SK-N-SH treated with all-trans-retinoic acid at 6 μM for 48 hours (cell line): ENCODE measurements around the gene TSHZ3.

Experiments used
- ARNTL ChIP-seq: fragments of 450-650 bp; formaldehyde crosslinking; IDR thresholded peaks from 2 replicates; pipeline ENCODE4 v1.5.0; 2020; ENCODE audit warnings: low read depth, mild to moderate bottlenecking, moderate library complexity, borderline replicate concordance
- BACH2 ChIP-seq: fragments of 250-450 bp; sonication (Bioruptor Pico); IDR thresholded peaks from 2 replicates; pipeline ENCODE4 v1.9.0; 2021; ENCODE audit warnings: mild to moderate bottlenecking, borderline replicate concordance
- OSR1 ChIP-seq: fragments of 250-450 bp; sonication (Bioruptor Pico); IDR thresholded peaks from 2 replicates; pipeline ENCODE4 v1.8.0; 2022; ENCODE audit warnings: moderate library complexity, mild to moderate bottlenecking, inconsistent platforms
- PPARA ChIP-seq: fragments of 250-450 bp; sonication (Bioruptor Pico); IDR thresholded peaks from 2 replicates; pipeline ENCODE4 v1.5.0; 2020; ENCODE audit warnings: mild to moderate bottlenecking, borderline replicate concordance
- RARB ChIP-seq: fragments of 250-450 bp; sonication (Bioruptor Pico); IDR thresholded peaks from 2 replicates; pipeline ENCODE4 v1.8.0; 2021; ENCODE audit warnings: mild to moderate bottlenecking, moderate library complexity
- TCF4 ChIP-seq: fragments of 250-450 bp; sonication (Bioruptor Pico); IDR thresholded peaks from 2 replicates; pipeline ENCODE4 v1.8.0; 2021; ENCODE audit warnings: mild to moderate bottlenecking, moderate library complexity, borderline replicate concordance
- ZFP3 ChIP-seq: fragments of 250-450 bp; sonication (Bioruptor Pico); IDR thresholded peaks from 2 replicates; pipeline ENCODE4 v1.5.0; 2020; ENCODE audit warnings: mild to moderate bottlenecking, moderate library complexity
- ZFP30 ChIP-seq: fragments of 450-650 bp; formaldehyde crosslinking; IDR thresholded peaks from 2 replicates; pipeline ENCODE4 v1.5.0; 2022; ENCODE audit warnings: mild to moderate bottlenecking, moderate library complexity
- ZNF565 ChIP-seq: fragments of 450-650 bp; formaldehyde crosslinking; conservative IDR thresholded peaks from 2 replicates; pipeline ENCODE4 v1.5.0; 2020; ENCODE audit warnings: low read depth, mild to moderate bottlenecking, moderate library complexity
- ZNF70 ChIP-seq: fragments of 450-650 bp; formaldehyde crosslinking; IDR thresholded peaks from 2 replicates; pipeline ENCODE4 v1.5.0; 2020; ENCODE audit warnings: mild to moderate bottlenecking, moderate library complexity
- TF ChIP-seq, protein P1 (sequence below): fragments of 250-450 bp; sonication (Bioruptor Pico); IDR thresholded peaks from 2 replicates; pipeline ENCODE4 v1.8.0; 2020; ENCODE audit warnings: mild to moderate bottlenecking, moderate library complexity, borderline replicate concordance

DNA sequence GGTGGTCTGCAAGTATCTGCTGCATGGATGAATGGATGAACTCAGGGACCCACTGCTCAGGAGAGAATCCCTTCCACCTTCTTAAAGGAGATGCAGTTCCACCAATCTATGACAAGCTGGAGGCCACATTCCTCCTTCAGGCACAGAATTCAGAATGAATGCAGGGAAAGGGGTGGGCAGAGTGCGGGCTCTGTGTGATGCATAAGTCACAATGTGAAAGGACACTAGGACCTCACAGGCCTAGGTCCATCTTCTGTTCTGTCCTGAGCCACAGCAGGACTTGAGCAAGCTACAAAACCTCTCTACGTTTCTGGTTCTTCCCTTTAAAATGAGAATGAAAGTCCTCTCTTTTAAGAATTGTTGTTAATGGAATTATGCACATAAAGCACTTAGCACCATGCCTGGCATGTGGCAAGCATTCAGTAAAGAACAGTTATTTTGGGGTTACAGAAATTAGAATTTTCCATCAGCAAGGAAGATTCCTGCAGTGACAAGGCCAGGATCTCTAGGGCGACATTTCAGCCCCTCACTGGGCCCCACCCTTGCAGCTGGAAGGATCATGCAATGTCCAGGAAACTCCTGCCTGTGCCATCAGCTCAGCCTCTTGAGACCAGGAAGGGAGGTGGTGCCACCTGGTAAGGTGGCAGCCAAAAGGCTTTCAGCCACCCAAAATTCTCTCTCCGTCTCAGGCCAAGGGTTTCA, 38.7 kb downstream of the TSHZ3 start:
- no peak for TF ChIP-seq ZNF565 (CRISPR knock-in tag)
- no peak for TF ChIP-seq ZNF70
- no peak for TF ChIP-seq BACH2
- no peak for TF ChIP-seq ARNTL (CRISPR knock-in tag)
- no peak for TF ChIP-seq ZFP3 (CRISPR knock-in tag)
- no peak for TF ChIP-seq ZFP30 (CRISPR knock-in tag)
- TF ChIP-seq TCF4 (CRISPR knock-in tag), result no peak
- no peak for TF ChIP-seq OSR1 (CRISPR knock-in tag)
- no peak for TF ChIP-seq PPARA (CRISPR knock-in tag)
- TF ChIP-seq, protein P1, sequence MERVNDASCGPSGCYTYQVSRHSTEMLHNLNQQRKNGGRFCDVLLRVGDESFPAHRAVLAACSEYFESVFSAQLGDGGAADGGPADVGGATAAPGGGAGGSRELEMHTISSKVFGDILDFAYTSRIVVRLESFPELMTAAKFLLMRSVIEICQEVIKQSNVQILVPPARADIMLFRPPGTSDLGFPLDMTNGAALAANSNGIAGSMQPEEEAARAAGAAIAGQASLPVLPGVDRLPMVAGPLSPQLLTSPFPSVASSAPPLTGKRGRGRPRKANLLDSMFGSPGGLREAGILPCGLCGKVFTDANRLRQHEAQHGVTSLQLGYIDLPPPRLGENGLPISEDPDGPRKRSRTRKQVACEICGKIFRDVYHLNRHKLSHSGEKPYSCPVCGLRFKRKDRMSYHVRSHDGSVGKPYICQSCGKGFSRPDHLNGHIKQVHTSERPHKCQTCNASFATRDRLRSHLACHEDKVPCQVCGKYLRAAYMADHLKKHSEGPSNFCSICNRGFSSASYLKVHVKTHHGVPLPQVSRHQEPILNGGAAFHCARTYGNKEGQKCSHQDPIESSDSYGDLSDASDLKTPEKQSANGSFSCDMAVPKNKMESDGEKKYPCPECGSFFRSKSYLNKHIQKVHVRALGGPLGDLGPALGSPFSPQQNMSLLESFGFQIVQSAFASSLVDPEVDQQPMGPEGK, result no peak
- TF ChIP-seq RARB (CRISPR knock-in tag), result no peak
